ENCODE results near the gene BORCS6.

DNA sequence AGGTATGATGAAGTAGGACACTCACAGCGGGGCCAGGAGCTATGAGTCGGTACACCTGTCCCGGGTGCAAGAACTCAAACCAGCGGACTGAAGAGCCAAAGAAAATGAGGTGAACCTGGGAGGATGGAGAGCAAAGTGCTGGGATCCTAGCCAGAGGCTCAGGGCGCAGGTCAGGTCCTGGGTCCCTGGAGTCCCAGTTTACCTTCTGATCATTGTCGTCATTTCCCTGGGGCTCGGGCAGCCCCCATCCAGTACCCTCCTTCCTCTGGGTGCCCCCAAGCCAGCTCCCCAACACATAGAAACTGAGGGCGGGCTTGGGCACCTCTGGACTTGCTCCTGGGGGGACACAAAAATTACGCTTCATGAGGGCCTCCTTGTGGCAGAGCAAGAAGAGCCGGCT is 41.7 kb upstream of the BORCS6 start:
- TF ChIP-seq, protein P1, sequence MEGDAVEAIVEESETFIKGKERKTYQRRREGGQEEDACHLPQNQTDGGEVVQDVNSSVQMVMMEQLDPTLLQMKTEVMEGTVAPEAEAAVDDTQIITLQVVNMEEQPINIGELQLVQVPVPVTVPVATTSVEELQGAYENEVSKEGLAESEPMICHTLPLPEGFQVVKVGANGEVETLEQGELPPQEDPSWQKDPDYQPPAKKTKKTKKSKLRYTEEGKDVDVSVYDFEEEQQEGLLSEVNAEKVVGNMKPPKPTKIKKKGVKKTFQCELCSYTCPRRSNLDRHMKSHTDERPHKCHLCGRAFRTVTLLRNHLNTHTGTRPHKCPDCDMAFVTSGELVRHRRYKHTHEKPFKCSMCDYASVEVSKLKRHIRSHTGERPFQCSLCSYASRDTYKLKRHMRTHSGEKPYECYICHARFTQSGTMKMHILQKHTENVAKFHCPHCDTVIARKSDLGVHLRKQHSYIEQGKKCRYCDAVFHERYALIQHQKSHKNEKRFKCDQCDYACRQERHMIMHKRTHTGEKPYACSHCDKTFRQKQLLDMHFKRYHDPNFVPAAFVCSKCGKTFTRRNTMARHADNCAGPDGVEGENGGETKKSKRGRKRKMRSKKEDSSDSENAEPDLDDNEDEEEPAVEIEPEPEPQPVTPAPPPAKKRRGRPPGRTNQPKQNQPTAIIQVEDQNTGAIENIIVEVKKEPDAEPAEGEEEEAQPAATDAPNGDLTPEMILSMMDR (IDR thresholded peaks at IDR 0.05), result no peak
- no peak for TF ChIP-seq ZFX (IDR thresholded peaks at IDR 0.05; ENCODE audit: borderline replicate concordance)

All from 22Rv1 (cell line).